HUES64 (cell line): ENCODE results near the gene PABPN1.

Source experiments
- H3K27ac ChIP-seq: 2 replicates; pipeline ENCODE4 v1.7.0; 2013; ENCODE audit warnings: low read depth, low read length, inconsistent platforms
- H3K27me3 ChIP-seq: 2 replicates; pipeline ENCODE4 v1.6.1; 2013; ENCODE audit warnings: mild to moderate bottlenecking, low read length; ENCODE audit not compliant: insufficient read depth
- H3K36me3 ChIP-seq: 2 replicates; pipeline ENCODE4 v1.6.1; 2013; ENCODE audit warnings: mild to moderate bottlenecking, low read length; ENCODE audit not compliant: insufficient read depth
- H3K4me1 ChIP-seq: 2 replicates; pipeline ENCODE4 v1.6.1; 2013; ENCODE audit warnings: mild to moderate bottlenecking, low read length, moderate library complexity; ENCODE audit not compliant: insufficient read depth
- H3K4me3 ChIP-seq: 2 replicates; pipeline ENCODE4 v1.5.1; 2013; ENCODE audit warnings: mild to moderate bottlenecking, low read length, moderate library complexity
- H3K9ac ChIP-seq: 2 replicates; pipeline ENCODE4 v1.6.1; 2013; ENCODE audit warnings: mild to moderate bottlenecking, low read depth, low read length
- H3K9me3 ChIP-seq: 2 replicates; pipeline ENCODE4 v1.6.1; 2013; ENCODE audit warnings: low read depth, low read length; ENCODE audit not compliant: insufficient read depth
- WGBS: fragments of 150-250, 120-280 bp; methylation state at CpG from one replicate; pipeline ENCODE4 v1.1.7; 2013; ENCODE audit warnings: missing lambda C conversion rate; 5-methylcytosine and 5-hydroxymethylcytosine counted together

Gene PABPN1

DNA sequence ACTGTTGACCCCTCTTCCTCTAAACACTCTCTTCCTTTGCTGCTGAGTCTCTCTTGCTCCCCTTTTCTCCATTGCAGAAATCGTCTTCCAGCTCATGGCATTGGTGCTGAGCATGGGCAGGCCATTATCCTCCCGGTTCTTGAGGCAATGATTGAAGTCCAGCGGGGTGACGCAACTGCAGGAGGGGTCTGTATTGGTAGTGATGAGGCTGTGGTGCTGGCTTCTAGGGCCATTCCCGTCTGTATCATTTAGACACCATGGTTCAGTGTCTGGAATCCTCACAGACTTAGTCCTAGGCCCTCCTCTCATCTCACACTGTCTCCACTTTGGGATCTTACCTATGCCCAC is 32.1 kb downstream of the PABPN1 start:
- no peaks in the 10 kb centered on the region for H3K4me1 ChIP-seq
- H3K27ac ChIP-seq: no peak overlapping the region
- no peak overlapping the region for H3K9ac ChIP-seq
- no peaks in the 10 kb centered on the region for H3K9me3 ChIP-seq
- peaks cover 26% of the 10 kb centered on the region for H3K27me3 ChIP-seq
- peaks cover 14% of the 10 kb centered on the region for H3K36me3 ChIP-seq
- WGBS: 84% methylated on average over 5 of the region's 5 CpGs
- peak overlapping the region; percentile 84 for H3K4me3 ChIP-seq

DNA sequence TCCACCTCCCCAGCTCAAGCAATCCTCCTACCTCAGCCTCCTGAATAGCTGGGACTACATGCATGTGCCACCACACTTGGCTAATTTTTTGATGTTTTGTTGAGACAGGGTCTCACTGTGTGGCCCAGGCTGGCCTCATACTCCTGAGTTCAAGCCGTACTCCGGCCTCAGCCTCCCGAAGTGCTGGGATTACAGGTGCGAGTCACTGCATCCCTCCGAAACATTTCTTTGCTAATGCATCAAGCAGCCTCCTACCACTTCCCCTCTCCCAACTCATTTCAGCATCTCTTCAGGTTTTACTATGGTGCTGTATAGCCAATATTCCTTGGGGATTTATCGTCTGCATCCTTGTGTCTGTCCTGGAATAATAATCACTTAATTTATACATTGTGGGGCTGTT is 33.7 kb downstream of the PABPN1 start:
- Histone ChIP-seq H3K9ac (no peak overlapping the region), H3K27ac (no peak overlapping the region), H3K4me1 (no peaks in the 10 kb centered on the region), H3K4me3 (no peak overlapping the region), H3K36me3 (peaks cover 21% of the 10 kb centered on the region), H3K9me3 (no peaks in the 10 kb centered on the region), H3K27me3 (peaks cover 26% of the 10 kb centered on the region)
- WGBS: 92% methylated on average over 6 of the region's 6 CpGs

DNA sequence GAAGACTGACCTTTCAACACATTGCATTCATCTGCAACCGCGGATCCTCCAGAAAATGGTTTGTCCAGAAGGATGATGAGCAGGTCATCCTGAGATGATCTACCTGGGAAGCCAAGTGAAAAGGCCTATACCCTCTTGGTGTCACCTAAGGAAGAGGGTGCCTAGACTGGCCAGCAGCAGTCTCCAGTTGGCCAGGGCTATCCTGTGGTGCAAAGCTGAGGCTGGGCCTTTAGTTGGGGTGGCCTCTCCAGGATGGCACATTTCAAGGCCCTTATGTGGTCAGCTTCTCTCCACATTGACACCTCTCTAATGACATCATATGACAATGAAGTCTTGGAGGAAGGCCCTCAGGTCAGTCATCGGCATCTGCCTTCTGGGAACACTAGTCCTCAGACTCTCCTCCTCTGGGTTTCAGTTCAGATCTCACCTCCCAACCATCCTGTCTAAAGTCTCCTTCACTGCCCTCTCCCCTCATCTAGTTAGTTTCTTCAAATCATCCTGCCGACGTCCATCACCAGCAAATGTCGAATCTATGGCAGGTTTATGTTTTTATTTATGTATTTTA is 34.7 kb downstream of the PABPN1 start:
- Histone ChIP-seq H3K27ac (no peak overlapping the region), H3K36me3 (peaks cover 25% of the 10 kb centered on the region), H3K4me1 (no peaks in the 10 kb centered on the region), H3K27me3 (peaks cover 23% of the 10 kb centered on the region), H3K9me3 (no peaks in the 10 kb centered on the region), H3K9ac (no peak overlapping the region), H3K4me3 (no peak overlapping the region)
- WGBS: 90% methylated on average over 3 of the region's 6 CpGs

DNA sequence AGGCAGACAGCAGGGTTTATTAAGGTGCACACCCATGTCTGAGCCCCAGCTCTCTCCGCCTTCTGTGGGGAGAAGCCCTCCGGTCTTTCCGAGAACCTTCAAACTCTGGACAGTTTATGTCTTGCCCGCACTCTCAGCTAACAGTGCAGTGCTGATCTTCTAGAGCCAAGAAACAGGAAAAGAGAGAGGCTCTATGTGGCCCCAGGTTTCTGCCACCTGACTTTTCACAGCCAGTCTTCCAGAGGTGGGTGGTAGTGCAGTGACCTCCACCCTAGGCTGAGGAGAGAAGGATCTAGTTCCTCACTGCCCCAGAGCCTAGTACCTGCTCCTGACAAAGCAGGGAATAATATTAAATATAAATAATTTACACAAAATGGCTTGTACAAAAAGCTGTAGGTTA is 35.4 kb downstream of the PABPN1 start:
- no peak overlapping the region for H3K9ac ChIP-seq
- H3K27me3 ChIP-seq: peaks cover 16% of the 10 kb centered on the region; the same call in 1 of the 2 replicates
- peaks cover 32% of the 10 kb centered on the region for H3K36me3 ChIP-seq
- no peaks in the 10 kb centered on the region for H3K9me3 ChIP-seq
- WGBS: 97% methylated on average over 4 of the region's 4 CpGs
- H3K4me3 ChIP-seq: no peak overlapping the region
- H3K27ac ChIP-seq: no peak overlapping the region
- H3K4me1 ChIP-seq: no peaks in the 10 kb centered on the region

DNA sequence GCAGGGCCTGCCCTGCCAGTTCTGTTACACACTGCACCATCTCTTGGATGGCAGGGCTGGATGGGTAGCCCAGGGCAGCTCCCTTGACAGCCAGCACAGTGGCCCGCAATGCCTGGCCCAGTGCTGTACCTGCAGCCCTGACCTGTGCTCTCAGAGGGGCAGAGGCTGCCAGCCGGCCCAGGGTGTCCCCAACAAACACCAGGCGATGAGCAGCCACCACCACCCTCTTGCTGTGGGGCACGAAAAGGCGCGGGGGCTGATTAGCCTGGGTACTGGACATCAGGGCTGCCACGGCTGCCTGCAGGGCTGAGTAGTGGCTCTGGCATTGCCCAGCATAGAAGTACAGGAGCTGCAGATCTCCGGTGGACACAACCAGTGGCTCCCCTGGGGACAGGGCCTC is 36.0 kb downstream of the PABPN1 start:
- Histone ChIP-seq H3K9ac (no peak overlapping the region), H3K27me3 (peaks cover 11% of the 10 kb centered on the region; the same call in 1 of the 2 replicates), H3K4me1 (no peaks in the 10 kb centered on the region), H3K9me3 (no peaks in the 10 kb centered on the region), H3K36me3 (peaks cover 32% of the 10 kb centered on the region), H3K27ac (no peak overlapping the region), H3K4me3 (no peak overlapping the region)
- 94% methylated on average over 8 of the region's 8 CpGs for whole genome bisulfite sequencing

DNA sequence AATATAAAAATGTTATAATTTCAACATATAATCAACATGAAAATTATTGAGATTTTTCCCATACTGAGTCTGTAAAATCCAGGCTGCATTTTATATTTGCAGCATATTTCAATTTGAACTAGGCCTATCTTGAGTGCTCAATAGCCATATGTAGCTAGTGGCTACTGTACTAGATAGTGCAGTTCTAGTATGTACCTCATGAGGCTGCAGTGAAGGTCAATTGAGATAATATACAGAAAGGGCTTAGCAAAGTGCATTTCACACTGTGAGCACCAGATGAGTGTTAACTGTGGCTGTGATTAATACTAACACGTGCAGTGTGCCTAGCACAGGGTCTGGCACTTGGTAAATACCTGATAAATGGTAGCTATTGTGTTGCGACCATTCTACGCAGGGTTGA is 36.8 kb downstream of the PABPN1 start:
- Histone ChIP-seq H3K4me3 (no peak overlapping the region), H3K27me3 (peaks cover 11% of the 10 kb centered on the region; the same call in 1 of the 2 replicates), H3K27ac (no peak overlapping the region), H3K9ac (no peak overlapping the region), H3K4me1 (no peaks in the 10 kb centered on the region), H3K9me3 (no peaks in the 10 kb centered on the region), H3K36me3 (peaks cover 32% of the 10 kb centered on the region)
- WGBS: 84% methylated on average over 3 of the region's 3 CpGs

DNA sequence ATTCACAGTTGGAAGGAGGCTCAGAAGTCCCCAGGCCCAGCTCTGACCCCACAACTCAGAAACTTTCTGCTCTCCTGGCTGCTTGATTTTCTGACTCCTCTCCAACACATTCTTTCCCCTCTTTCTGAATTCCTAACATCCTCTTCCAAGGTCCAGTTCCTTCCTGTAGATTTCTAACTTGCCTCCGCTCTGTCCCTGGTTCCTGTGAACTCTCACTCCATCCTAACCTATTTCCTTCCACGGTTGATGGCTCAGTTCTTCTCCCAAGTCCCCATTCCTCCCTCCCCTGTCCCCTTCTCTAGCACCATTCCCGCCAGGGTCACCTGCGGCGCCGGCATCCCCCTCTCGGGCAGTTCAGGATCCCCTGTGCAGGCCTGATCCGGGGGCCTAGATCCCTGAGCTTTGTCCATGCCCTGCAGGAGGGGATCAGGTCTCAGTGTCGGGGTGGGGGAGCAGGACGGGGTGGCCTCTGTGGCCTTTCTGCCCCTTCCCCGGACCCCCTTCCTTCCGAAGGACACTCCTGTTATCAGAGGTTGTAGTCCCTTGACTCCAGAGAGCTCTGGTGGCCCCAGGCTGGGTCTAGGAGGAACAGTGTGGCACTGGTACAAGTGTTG is 37.4 kb downstream of the PABPN1 start:
- Histone ChIP-seq H3K27me3 (peaks cover 6% of the 10 kb centered on the region; the same call in 1 of the 2 replicates), H3K9me3 (no peaks in the 10 kb centered on the region), H3K27ac (no peak overlapping the region), H3K9ac (no peak overlapping the region), H3K36me3 (peaks cover 32% of the 10 kb centered on the region), H3K4me1 (no peaks in the 10 kb centered on the region), H3K4me3 (no peak overlapping the region)
- 91% methylated on average over 12 of the region's 12 CpGs for WGBS

DNA sequence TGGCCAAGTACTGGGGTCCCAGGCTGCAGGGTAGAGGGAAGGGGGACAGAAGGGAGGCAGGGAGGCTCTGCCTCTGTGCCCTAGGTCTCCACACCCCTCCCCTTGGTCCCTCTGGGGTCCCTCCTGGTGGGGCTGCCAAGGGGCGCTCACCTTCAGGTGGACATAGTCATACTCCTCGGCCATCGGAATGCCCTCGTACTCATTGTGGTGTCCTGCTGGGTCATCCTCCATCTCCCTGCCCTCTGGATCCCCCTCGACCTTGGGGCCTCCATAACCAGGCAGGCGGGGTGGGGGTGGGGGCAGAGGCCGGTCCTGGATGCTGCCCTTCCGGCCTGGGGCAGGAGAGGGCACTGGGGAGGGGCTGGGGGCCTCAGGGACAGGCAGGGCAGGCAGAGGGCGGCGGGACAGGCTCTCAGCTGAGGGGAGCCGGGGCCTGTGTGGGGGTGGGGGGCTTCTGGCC is 37.9 kb downstream of the PABPN1 start:
- Histone ChIP-seq H3K9me3 (no peaks in the 10 kb centered on the region), H3K36me3 (peaks cover 32% of the 10 kb centered on the region), H3K4me3 (no peak overlapping the region), H3K27me3 (peaks cover under 1% of the 10 kb centered on the region; the same call in 1 of the 2 replicates), H3K27ac (no peak overlapping the region), H3K9ac (no peak overlapping the region), H3K4me1 (peaks cover 5% of the 10 kb centered on the region)
- 89% methylated on average over 11 of the region's 11 CpGs for WGBS

DNA sequence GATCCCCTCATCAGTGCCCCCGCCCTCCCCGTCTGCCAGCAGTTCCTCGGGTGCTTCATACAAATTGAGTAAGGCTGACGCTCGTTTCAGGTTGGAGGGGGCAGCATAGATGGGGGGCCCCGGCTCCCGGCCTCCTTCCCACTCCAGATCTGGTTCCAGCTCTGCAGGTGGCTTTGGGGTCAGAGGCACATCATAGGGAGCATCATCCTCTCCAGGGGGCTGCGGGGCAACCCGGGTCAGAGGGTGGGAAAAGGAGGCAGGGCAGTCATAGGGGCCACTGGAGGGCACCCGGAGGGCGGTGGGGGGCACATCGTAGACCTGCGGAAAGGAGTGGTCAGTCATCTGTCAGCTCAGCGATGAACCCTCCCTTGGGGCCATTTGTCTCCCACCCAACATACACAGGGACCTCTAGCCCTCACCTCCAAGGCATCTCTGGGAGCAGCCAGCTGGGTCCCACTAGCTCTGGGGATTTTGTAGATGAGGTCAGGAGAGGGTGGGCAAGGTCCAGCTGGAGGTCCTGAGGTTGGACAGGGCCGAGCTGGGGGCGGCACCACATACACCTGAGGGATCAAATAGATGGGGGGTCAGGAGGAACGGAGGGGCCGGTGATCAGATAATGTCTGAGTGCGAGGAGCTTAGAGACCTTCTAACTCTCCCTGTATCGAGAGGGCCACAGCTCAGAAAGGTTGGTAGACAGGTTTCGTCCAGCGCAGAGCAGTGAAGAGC is 38.6 kb downstream of the PABPN1 start:
- Histone ChIP-seq H3K27me3 (no peaks in the 10 kb centered on the region), H3K4me3 (no peak overlapping the region), H3K9ac (no peak overlapping the region), H3K36me3 (peaks cover 32% of the 10 kb centered on the region), H3K4me1 (peaks cover 7% of the 10 kb centered on the region), H3K9me3 (no peaks in the 10 kb centered on the region), H3K27ac (no peak overlapping the region)
- 96% methylated on average over 22 of the region's 22 CpGs for WGBS

DNA sequence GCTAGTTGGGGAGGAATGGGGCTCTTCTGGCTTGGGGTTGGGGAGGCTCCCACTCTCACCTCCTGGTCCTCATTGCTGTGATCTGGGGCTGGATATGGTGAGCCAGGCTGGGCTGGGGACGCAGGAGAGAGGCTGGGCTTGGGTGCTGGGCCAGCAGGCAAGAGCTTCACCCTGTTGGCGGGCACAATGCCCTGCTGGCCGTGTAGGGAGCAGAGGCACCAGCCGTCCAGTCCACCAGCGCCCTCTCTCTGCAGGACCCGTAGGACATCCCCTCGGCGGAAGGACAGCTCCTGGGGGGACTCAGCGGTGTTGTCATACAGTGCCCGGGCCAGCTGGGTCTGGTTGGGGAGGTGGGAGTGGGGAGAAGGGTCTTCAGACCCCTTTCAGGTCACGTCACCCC is 39.2 kb downstream of the PABPN1 start:
- 87% methylated on average over 11 of the region's 11 CpGs for WGBS
- H3K27ac ChIP-seq: no peak overlapping the region
- H3K36me3 ChIP-seq: peaks cover 32% of the 10 kb centered on the region
- H3K9me3 ChIP-seq: no peaks in the 10 kb centered on the region
- H3K9ac ChIP-seq: no peak overlapping the region
- H3K4me1 ChIP-seq: peaks cover 7% of the 10 kb centered on the region
- no peaks in the 10 kb centered on the region for H3K27me3 ChIP-seq
- H3K4me3 ChIP-seq: no peak overlapping the region

DNA sequence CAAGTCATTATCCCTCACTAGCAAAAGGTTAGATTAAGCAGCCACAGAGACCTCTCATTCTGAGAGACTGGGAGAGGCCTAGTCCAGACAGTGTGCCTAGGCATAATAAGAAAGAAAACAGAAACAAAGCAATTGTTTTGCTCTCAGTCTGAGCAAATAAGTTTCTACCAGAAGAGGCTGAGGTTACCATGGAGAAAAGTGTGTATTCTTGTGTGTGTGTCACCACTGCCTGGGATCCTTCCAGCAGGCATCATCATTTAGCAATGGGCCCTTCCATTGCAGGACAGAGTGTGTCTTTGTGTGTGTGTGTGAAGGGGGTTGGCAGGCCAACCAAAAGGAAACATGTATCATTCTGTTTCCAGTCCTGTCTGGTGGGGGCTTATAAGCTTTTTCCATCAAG is 40.1 kb downstream of the PABPN1 start:
- Histone ChIP-seq H3K4me1 (peaks cover 7% of the 10 kb centered on the region), H3K36me3 (peaks cover 32% of the 10 kb centered on the region), H3K4me3 (no peak overlapping the region), H3K9ac (no peak overlapping the region), H3K27ac (no peak overlapping the region), H3K9me3 (no peaks in the 10 kb centered on the region), H3K27me3 (no peaks in the 10 kb centered on the region)
